ENCODE measurements around the gene SYAP1. TPM values are rescaled to one million over a fixed set of nuclear protein-coding genes. Genes with fewer than 3 reads are reported as not detected.

Gene SYAP1
- total and polyA plus RNA-seq, 10 of the 15 experiments (the other 5 are each of a cell fraction or from before 2014, with no cell fraction given): 5.9 to 29.9 (median 16.2) TPM

- FAIRE-seq (no peak), DNase-seq (ENCODE audit: low read depth, low spot score) (no peak), ATAC-seq (peak; percentile 88)
- no peaks in the 10 kb centered on the region for H3K36me3 ChIP-seq (ENCODE audit: control insufficient read depth in 2 of 2, insufficient read depth in 2 of 2, low read length in 1 of 2)
- H4K20me1 ChIP-seq (ENCODE audit: control insufficient read depth, insufficient read depth): no peaks in the 10 kb centered on the region
- H3K4me2 ChIP-seq (ENCODE audit: control insufficient read depth, insufficient read depth): peak within 1 kb of the TSS; percentile 66
- SMC1A ChIA-PET (ENCODE audit: uncharacterized antibody, unreplicated experiment): no interaction called here
- peak within 1 kb of the TSS; percentile 78 for H3K9ac ChIP-seq (ENCODE audit: control insufficient read depth, insufficient read depth, low read length)
- H3K27me3 ChIP-seq (replicated peaks in 1 of 2; ENCODE audit: control insufficient read depth in 2 of 2, insufficient read depth in 2 of 2, low read length in 1 of 2): no peaks in the 10 kb centered on the region
- no peaks in the 10 kb centered on the region for H3K4me1 ChIP-seq (ENCODE audit: control insufficient read depth, insufficient read depth, low read length)
- peak within 1 kb of the TSS; percentile 79 for H2AFZ ChIP-seq (ENCODE audit: control insufficient read depth, low read depth, low read length)
- peaks cover 6% of the 10 kb centered on the region; the same call in 1 of the 2 replicates for H3K79me2 ChIP-seq (ENCODE audit: control insufficient read depth, insufficient read depth, low read length)
- BruUV-seq (replicated peaks): no TSS peak
- in situ Hi-C loops (cut with MboI): no loop called here
- RAD21 ChIA-PET (ENCODE audit: unreplicated experiment): interaction anchor here (0.6 to 0.7 kb wide), 2 partner anchors 10 to 66 kb away, joined by 3 read pairs; no protein-coding TSS in a partner anchor
- H3K9me3 ChIP-seq (replicated peaks; ENCODE audit: control insufficient read depth, insufficient read depth, low read length): no peaks in the 10 kb centered on the region
- CTCF ChIA-PET: interaction anchor here (0.6 to 1.4 kb wide), 3 partner anchors 41 to 171 kb away, joined by 3 read pairs; no protein-coding TSS in a partner anchor
- intact Hi-C loops (cut with micrococcal nuclease; ENCODE audit: unreplicated experiment): no loop called here
- H3K4me3 ChIP-seq: peak within 1 kb of the TSS; percentile 82
- 1% methylated on average over 22 of the region's 30 CpGs for WGBS (ENCODE audit: insufficient coverage, insufficient replicate concordance, low lambda C conversion rate, missing lambda C conversion rate)
- POLR2A ChIA-PET: interaction anchor here (0.6 to 1.4 kb wide), 4 partner anchors 10 to 191 kb away, joined by 3 to 7 read pairs (median 4); no protein-coding TSS in a partner anchor
- peak within 1 kb of the TSS; percentile 68 for H3K27ac ChIP-seq (ENCODE audit: control insufficient read depth, insufficient read depth)
- TF ChIP-seq RELB (IDR thresholded peaks at IDR 0.05; ENCODE audit: low read depth) (0 out of 2 replicates have a peak, but pooled peaks have one; percentile 36), MTA2 (IDR thresholded peaks at IDR 0.05; ENCODE audit: low read depth) (0 out of 2 replicates have a peak, but pooled peaks have one; percentile 11), CTCF (IDR thresholded peaks at IDR 0.05 in 2 of 3, conservative IDR thresholded peaks at IDR 0.05 in 1 of 3; ENCODE audit: control insufficient read depth in 2 of 3, extremely low read depth in 1 of 3, insufficient read depth in 1 of 3, low read depth in 3 of 3, low read length in 3 of 3) (0 out of 6 replicates have a peak, but pooled peaks of 1 of the 3 experiments have one; percentile 3), LARP7 (IDR thresholded peaks at IDR 0.05) (0 out of 2 replicates have a peak, but pooled peaks have one; percentile 7), NBN (IDR thresholded peaks at IDR 0.05) (peak; percentile 39; the same call in 1 of the 2 replicates), CHD2 (IDR thresholded peaks at IDR 0.05; ENCODE audit: borderline replicate concordance, low read depth, low read length) (no peak), USF2 (IDR thresholded peaks at IDR 0.05; ENCODE audit: borderline replicate concordance, low read depth, low read length) (no peak), ZNF217 (IDR thresholded peaks at IDR 0.05) (no peak), BACH1 (IDR thresholded peaks at IDR 0.05; ENCODE audit: borderline replicate concordance) (no peak), TAF1 (IDR thresholded peaks at IDR 0.05; ENCODE audit: borderline replicate concordance, low read depth, low read length) (peak; percentile 90; the same call in 1 of the 2 replicates), IKZF1 (conservative IDR thresholded peaks at IDR 0.05) (peak; percentile 50; the same call in 1 of the 2 replicates), SIN3A (IDR thresholded peaks at IDR 0.05; ENCODE audit: low read depth, low read length) (no peak), EP300 (IDR thresholded peaks at IDR 0.05; ENCODE audit: borderline replicate concordance in 1 of 2, control insufficient read depth in 1 of 2, low read depth in 2 of 2, low read length in 2 of 2) (no peak), IKZF2 (IDR thresholded peaks at IDR 0.05) (0 out of 4 replicates have a peak, but pooled peaks of 1 of the 2 experiments have one; percentile 31), SMAD1 (IDR thresholded peaks at IDR 0.05; ENCODE audit: low read depth, partially characterized antibody) (peak; percentile 28), CEBPB (IDR thresholded peaks at IDR 0.05; ENCODE audit: borderline replicate concordance in 1 of 2, low read depth in 2 of 2, low read length in 2 of 2) (no peak), EED (IDR thresholded peaks at IDR 0.05; ENCODE audit: low read depth) (peak; percentile 38; the same call in 1 of the 2 replicates), SUZ12 (IDR thresholded peaks at IDR 0.05; ENCODE audit: unreplicated experiment) (no peak), TCF3 (IDR thresholded peaks at IDR 0.05; ENCODE audit: borderline replicate concordance, insufficient read depth, low read depth, low read length) (no peak), POLR2AphosphoS5 (IDR thresholded peaks at IDR 0.05; ENCODE audit: low read length) (peak; percentile 60; the same call in 1 of the 2 replicates)
These were observed 6.8 kb upstream of the SYAP1 start, which contains the start of gene CTPS2 for GRCh38 chrX:16712548-16713155. Gene CTPS2, minus strand, starts transcription at chrX:16712669. Its CDS starts 9,767 bp downstream, at chrX:16702902.
